GM23338 (cell line): Measurements from ENCODE around the gene TMEM126B. TPM values are rescaled to one million over a fixed set of nuclear protein-coding genes. Genes with fewer than 3 reads are reported as not detected.

Experiments used
- ATAC-seq: fragments of 200-7000 bp; cut with Tn5 transposase; 3 replicates; pipeline ENCODE4 v1.9.1; 2020
- DNase-seq: peaks from one replicate; pipeline ENCODE4 v3.0.0-alpha.2; 2015; ENCODE audit warnings: low spot score
- H2AFZ ChIP-seq: fragments of 200-600 bp; sonication (generic); 2 replicates; pipeline ENCODE4 v1.8.0; 2016; ENCODE audit warnings: antibody characterized with exemption, mild to moderate bottlenecking, moderate library complexity
- H3F3A ChIP-seq: fragments of 200-600 bp; sonication (generic); replicated peaks from 2 replicates; pipeline ENCODE4 v1.8.0; 2017; ENCODE audit warnings: antibody characterized with exemption, mixed run types, low read depth
- H3K27ac ChIP-seq: fragments of 200-600 bp; sonication (generic); 2 replicates; pipeline ENCODE4 v1.6.1; 2016; ENCODE audit warnings: low read depth
- H3K27me3 ChIP-seq: fragments of 200-600 bp; sonication (generic); 2 replicates; pipeline ENCODE4 v1.8.0; 2016; ENCODE audit warnings: mild to moderate bottlenecking, mixed run types, moderate library complexity; ENCODE audit not compliant: insufficient read depth
- H3K36me3 ChIP-seq: fragments of 200-600 bp; sonication (generic); 2 replicates; pipeline ENCODE4 v1.8.0; 2016; ENCODE audit warnings: mild to moderate bottlenecking; ENCODE audit not compliant: insufficient read depth
- H3K4me1 ChIP-seq: fragments of 200-600 bp; sonication (generic); 2 replicates; pipeline ENCODE4 v1.8.0; 2016; ENCODE audit warnings: mild to moderate bottlenecking, moderate library complexity; ENCODE audit not compliant: insufficient read depth
- H3K4me2 ChIP-seq: fragments of 200-600 bp; sonication (generic); 2 replicates; pipeline ENCODE4 v1.7.1; 2017; ENCODE audit warnings: mixed run types
- H3K4me3 ChIP-seq: fragments of 200-600 bp; sonication (generic); 2 replicates; pipeline ENCODE4 v1.6.1; 2016; ENCODE audit warnings: mixed run types
- H3K79me2 ChIP-seq: fragments of 200-600 bp; sonication (generic); replicated peaks from 2 replicates; pipeline ENCODE4 v1.8.0; 2017; ENCODE audit warnings: mild to moderate bottlenecking; ENCODE audit not compliant: insufficient read depth
- H3K9me2 ChIP-seq: fragments of 200-600 bp; sonication (generic); 2 replicates; pipeline ENCODE4 v1.8.0; 2017; ENCODE audit not compliant: insufficient read depth
- H4K20me1 ChIP-seq: fragments of 200-600 bp; sonication (generic); replicated peaks from 2 replicates; pipeline ENCODE4 v1.8.0; 2017; ENCODE audit warnings: mild to moderate bottlenecking; ENCODE audit not compliant: insufficient read depth
- H3K27ac Mint-ChIP-seq: 2 replicates; pipeline ENCODE4 v1.8.0; 2020; ENCODE audit warnings: inconsistent platforms, mild to moderate bottlenecking, moderate library complexity, mixed read lengths
- H3K27me3 Mint-ChIP-seq: 3 replicates; pipeline ENCODE4 v1.8.0; 2022; ENCODE audit warnings: low read depth, mild to moderate bottlenecking, moderate library complexity, mixed read lengths, inconsistent platforms; ENCODE audit not compliant: insufficient read depth, poor library complexity
- H3K36me3 Mint-ChIP-seq: 3 replicates; pipeline ENCODE4 v1.8.0; 2021; ENCODE audit warnings: low read depth, mild to moderate bottlenecking, inconsistent platforms, moderate library complexity, mixed read lengths
- H3K4me1 Mint-ChIP-seq: 3 replicates; pipeline ENCODE4 v1.8.0; 2020; ENCODE audit warnings: mild to moderate bottlenecking, inconsistent platforms, mixed read lengths
- H3K4me3 Mint-ChIP-seq: 3 replicates; pipeline ENCODE4 v1.8.0; 2021; ENCODE audit warnings: moderate library complexity, mild to moderate bottlenecking, inconsistent platforms, mixed read lengths
- H3K9me3 Mint-ChIP-seq: 3 replicates; pipeline ENCODE4 v1.8.0; 2020; ENCODE audit warnings: moderate library complexity, mild to moderate bottlenecking, inconsistent platforms, mixed read lengths
- CREB1 ChIP-seq: fragments of 250-450 bp; sonication (Bioruptor Pico); IDR thresholded peaks from 2 replicates; pipeline ENCODE4 v1.5.0; 2020; ENCODE audit warnings: low read depth, mild to moderate bottlenecking, moderate library complexity
- EZH2 ChIP-seq: fragments of 200-600 bp; sonication (generic); IDR thresholded peaks from one replicate; pipeline ENCODE4 v1.8.0; 2017; ENCODE audit warnings: antibody characterized with exemption, mild to moderate bottlenecking, low read depth; ENCODE audit not compliant: unreplicated experiment
- EZH2phosphoT487 ChIP-seq: fragments of 200-600 bp; sonication (generic); IDR thresholded peaks from one replicate; pipeline ENCODE4 v1.8.1; 2018; ENCODE audit warnings: antibody characterized with exemption; ENCODE audit not compliant: unreplicated experiment
- JUNB ChIP-seq: IDR thresholded peaks from one replicate; pipeline ENCODE4 v1.6.1; 2016; ENCODE audit warnings: antibody characterized with exemption; ENCODE audit not compliant: unreplicated experiment
- NANOG ChIP-seq: IDR thresholded peaks from 2 replicates; pipeline ENCODE4 v1.6.1; 2016; ENCODE audit warnings: antibody characterized with exemption, borderline replicate concordance
- POLR2AphosphoS5 ChIP-seq: IDR thresholded peaks from 2 replicates; pipeline ENCODE4 v1.6.1; 2016; ENCODE audit warnings: antibody characterized with exemption, low read depth
- STAT1 ChIP-seq: IDR thresholded peaks from one replicate; pipeline ENCODE4 v1.6.1; 2016; ENCODE audit warnings: antibody characterized with exemption; ENCODE audit not compliant: unreplicated experiment
- ZNF114 ChIP-seq: fragments of 250-450 bp; sonication (Bioruptor Pico); IDR thresholded peaks from 2 replicates; pipeline ENCODE4 v1.5.0; 2020; ENCODE audit warnings: mild to moderate bottlenecking, moderate library complexity
- ZNF331 ChIP-seq: fragments of 250-450 bp; sonication (Bioruptor Pico); IDR thresholded peaks from 2 replicates; pipeline ENCODE4 v1.5.0; 2020; ENCODE audit warnings: low read depth, mild to moderate bottlenecking, moderate library complexity
- polyA plus RNA-seq: library from polyadenylated mRNA; unstranded; fragments of >200 nt; fragmentation: Nextera tagmentation; extraction: Ambion mirVana; gene quantifications from 2 replicates; pipeline ENCODE4 v1.2.1, GENCODE V29; 2016
- total RNA-seq: library from RNA; depleted of rRNA; stranded (reverse); fragments of >200 nt; shearing (Covaris generic); gene quantifications from 2 replicates; pipeline ENCODE4 v1.2.3, GENCODE V29; 2014
- TF ChIP-seq, protein P1 (sequence below), 2 experiments: fragments of 200-600 bp in 1 of 2; sonication (generic) in 1 of 2; conservative IDR thresholded peaks; 2 replicates each; pipeline versions ENCODE4 v1.5.1 to v1.6.1; 2016 to 2017; ENCODE audit warnings: antibody characterized with exemption in 2 of 2, low read depth in 2 of 2, mild to moderate bottlenecking in 2 of 2, moderate library complexity in 1 of 2
- TF ChIP-seq, protein P2 (sequence below): IDR thresholded peaks from one replicate; pipeline ENCODE4 v1.6.1; 2018; ENCODE audit warnings: antibody characterized with exemption; ENCODE audit not compliant: unreplicated experiment

The TMEM126B gene
- total and polyA plus RNA-seq, 2 experiments from 2014 or later = 93.0 to 169 TPM

DNA sequence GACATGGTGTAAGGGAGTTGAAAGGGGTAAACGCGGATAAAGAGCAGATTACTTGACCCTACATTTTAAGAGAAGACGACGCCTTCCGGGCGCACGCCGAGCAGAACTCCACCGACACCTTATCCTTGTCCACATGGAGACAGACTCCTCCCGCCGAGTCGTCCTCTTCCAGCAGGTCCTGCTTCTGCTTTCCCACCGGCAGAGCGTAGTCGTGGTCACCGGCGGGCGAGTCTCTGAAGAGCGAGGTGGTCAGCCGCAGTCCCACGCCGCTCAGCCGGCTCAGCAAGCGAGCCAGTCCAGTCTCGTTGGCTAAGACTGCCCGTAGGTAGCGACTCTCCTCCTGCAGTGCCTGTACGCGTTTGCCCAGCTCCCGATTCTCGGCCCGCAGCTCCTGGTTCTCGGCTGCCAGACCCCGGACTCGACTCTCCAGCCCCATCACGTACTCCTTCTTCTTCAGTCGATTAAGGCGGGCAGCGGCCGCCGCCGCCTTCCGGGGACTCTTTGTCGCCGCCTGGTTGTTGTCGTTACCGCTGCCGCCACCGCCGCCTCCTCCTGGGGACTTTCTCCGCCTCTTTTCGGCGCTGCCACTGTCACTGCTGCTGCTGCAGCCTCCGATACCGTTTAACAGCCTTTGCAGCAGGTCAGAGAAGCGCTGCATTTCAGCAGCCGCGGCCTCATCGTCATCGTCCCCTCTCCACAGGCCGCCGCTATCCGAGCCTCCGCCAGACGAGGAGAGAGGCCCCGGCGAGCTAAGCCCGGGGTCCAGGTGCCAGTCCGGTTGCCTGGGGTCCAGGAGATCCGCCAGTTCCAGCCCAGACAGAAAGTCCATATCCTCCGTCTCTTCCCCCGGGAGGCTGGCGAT is 35.6 kb downstream of the TMEM126B start (continued):
- TF ChIP-seq NANOG = no peak

DNA sequence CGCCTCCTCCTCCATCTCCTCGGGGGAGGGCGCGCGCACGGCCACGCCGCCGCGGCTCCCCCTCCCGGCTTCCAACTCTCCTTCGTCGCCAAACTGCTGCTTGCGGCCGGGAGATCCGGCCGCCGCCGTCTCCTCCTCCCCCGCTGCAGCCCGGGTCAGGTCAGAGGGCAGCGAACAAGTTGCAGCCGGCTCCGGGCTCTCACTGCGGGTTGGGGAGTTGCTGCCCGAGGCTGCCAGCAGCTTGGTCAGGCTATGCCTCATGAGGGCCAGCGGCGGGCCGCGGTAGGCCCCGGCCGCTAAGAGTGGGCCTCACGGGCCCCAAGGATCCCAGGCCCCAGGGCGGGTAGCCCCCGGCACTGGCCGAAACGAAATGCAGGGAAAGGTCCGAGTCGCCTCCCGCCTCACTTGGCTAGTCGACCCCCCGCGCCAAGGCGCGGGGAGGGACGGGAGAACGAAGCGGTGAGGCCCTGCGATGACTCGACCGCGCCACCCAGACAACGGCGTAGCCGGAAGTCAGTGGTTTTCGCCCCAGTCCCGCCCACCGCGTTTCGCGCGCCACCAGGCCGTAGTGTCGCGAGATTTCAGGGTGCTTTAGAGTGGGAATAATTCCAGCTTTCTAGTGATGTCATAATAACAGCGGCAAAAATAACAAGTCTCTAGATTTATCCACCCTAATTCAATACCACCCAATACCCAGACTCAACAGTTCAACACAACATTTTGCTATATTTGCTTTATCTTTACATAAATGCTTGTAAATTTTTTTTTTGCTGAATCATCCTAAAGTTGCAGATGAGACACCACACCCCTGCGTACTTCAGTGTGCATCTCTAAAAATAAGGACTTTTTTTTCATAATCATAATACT is 36.5 kb downstream of the TMEM126B start, which contains the start of gene CREBZF:
Gene CREBZF (minus strand): TSS at position 515 of the 867 bp plus-strand sequence. CDS start 254 bp downstream, at position 261.
- Mint-ChIP-seq H3K36me3 (peaks cover 40% of the 10 kb centered on the region), H3K9me3 (no peaks in the 10 kb centered on the region), H3K4me3 (peak within 1 kb of the TSS; percentile 100), H3K4me1 (peaks cover 24% of the 10 kb centered on the region), H3K27me3 (peaks cover 14% of the 10 kb centered on the region), H3K27ac (peak within 1 kb of the TSS; percentile 99)
- peak; percentile 92 for ATAC-seq
- H3K4me2 ChIP-seq = peak within 1 kb of the TSS; percentile 91
- DNase-seq = peak; percentile 97
- 0 out of 2 replicates have a peak, but pooled peaks cover 3% of the 10 kb centered on the region for H3K4me1 ChIP-seq
- peaks cover 49% of the 10 kb centered on the region for H3K79me2 ChIP-seq
- no peaks in the 10 kb centered on the region for H3K9me2 ChIP-seq
- H3K4me3 ChIP-seq = peak within 1 kb of the TSS; percentile 74
- peak within 1 kb of the TSS; percentile 92 for H3K27ac ChIP-seq
- H3K27me3 ChIP-seq = no peaks in the 10 kb centered on the region
- H3F3A ChIP-seq = no peaks in the 10 kb centered on the region
- peak within 1 kb of the TSS; percentile 14; the same call in 1 of the 2 replicates for H2AFZ ChIP-seq
- H3K36me3 ChIP-seq = peaks cover 12% of the 10 kb centered on the region; the same call in 1 of the 2 replicates
- H4K20me1 ChIP-seq = peaks cover 26% of the 10 kb centered on the region
- TF ChIP-seq STAT1 (no peak), ZNF114 (CRISPR knock-in tag) (no peak), JUNB (no peak), CREB1 (CRISPR knock-in tag) (peak; percentile 80), POLR2AphosphoS5 (peak; percentile 95), EZH2 (no peak), ZNF331 (CRISPR knock-in tag) (no peak), EZH2phosphoT487 (no peak)
- TF ChIP-seq, protein P1, sequence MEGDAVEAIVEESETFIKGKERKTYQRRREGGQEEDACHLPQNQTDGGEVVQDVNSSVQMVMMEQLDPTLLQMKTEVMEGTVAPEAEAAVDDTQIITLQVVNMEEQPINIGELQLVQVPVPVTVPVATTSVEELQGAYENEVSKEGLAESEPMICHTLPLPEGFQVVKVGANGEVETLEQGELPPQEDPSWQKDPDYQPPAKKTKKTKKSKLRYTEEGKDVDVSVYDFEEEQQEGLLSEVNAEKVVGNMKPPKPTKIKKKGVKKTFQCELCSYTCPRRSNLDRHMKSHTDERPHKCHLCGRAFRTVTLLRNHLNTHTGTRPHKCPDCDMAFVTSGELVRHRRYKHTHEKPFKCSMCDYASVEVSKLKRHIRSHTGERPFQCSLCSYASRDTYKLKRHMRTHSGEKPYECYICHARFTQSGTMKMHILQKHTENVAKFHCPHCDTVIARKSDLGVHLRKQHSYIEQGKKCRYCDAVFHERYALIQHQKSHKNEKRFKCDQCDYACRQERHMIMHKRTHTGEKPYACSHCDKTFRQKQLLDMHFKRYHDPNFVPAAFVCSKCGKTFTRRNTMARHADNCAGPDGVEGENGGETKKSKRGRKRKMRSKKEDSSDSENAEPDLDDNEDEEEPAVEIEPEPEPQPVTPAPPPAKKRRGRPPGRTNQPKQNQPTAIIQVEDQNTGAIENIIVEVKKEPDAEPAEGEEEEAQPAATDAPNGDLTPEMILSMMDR (conservative IDR thresholded peaks at IDR 0.05; ENCODE audit: low read depth in 2 of 2) = no peak; a peak in 1 of 4 replicates
- TF ChIP-seq, protein P2, sequence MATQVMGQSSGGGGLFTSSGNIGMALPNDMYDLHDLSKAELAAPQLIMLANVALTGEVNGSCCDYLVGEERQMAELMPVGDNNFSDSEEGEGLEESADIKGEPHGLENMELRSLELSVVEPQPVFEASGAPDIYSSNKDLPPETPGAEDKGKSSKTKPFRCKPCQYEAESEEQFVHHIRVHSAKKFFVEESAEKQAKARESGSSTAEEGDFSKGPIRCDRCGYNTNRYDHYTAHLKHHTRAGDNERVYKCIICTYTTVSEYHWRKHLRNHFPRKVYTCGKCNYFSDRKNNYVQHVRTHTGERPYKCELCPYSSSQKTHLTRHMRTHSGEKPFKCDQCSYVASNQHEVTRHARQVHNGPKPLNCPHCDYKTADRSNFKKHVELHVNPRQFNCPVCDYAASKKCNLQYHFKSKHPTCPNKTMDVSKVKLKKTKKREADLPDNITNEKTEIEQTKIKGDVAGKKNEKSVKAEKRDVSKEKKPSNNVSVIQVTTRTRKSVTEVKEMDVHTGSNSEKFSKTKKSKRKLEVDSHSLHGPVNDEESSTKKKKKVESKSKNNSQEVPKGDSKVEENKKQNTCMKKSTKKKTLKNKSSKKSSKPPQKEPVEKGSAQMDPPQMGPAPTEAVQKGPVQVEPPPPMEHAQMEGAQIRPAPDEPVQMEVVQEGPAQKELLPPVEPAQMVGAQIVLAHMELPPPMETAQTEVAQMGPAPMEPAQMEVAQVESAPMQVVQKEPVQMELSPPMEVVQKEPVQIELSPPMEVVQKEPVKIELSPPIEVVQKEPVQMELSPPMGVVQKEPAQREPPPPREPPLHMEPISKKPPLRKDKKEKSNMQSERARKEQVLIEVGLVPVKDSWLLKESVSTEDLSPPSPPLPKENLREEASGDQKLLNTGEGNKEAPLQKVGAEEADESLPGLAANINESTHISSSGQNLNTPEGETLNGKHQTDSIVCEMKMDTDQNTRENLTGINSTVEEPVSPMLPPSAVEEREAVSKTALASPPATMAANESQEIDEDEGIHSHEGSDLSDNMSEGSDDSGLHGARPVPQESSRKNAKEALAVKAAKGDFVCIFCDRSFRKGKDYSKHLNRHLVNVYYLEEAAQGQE = no peak
